ENCODE data around the gene KLHDC4.

DNA sequence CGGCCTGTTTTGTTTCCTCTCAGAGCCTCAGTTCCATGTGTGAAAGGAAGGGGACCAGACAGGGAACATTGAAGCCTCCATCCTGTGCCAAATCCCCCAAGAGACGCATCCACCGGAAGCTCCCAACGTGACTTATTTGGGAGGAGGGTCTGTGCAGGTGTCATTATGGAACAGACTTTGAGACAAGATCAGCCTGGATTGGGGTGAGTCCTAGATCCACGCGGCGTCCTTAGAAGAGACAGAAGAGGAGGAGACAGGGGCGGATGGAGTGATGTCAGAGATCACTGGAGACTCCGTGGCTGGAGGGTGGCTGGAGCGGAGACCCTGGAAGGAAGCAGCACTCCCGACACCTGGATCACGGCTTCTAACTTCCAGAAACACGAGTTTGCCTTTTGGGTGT is 80.0 kb downstream of the KLHDC4 start:
- no peak for TF ChIP-seq POLR2A (IDR thresholded peaks at IDR 0.05)
- TF ChIP-seq, protein P1, sequence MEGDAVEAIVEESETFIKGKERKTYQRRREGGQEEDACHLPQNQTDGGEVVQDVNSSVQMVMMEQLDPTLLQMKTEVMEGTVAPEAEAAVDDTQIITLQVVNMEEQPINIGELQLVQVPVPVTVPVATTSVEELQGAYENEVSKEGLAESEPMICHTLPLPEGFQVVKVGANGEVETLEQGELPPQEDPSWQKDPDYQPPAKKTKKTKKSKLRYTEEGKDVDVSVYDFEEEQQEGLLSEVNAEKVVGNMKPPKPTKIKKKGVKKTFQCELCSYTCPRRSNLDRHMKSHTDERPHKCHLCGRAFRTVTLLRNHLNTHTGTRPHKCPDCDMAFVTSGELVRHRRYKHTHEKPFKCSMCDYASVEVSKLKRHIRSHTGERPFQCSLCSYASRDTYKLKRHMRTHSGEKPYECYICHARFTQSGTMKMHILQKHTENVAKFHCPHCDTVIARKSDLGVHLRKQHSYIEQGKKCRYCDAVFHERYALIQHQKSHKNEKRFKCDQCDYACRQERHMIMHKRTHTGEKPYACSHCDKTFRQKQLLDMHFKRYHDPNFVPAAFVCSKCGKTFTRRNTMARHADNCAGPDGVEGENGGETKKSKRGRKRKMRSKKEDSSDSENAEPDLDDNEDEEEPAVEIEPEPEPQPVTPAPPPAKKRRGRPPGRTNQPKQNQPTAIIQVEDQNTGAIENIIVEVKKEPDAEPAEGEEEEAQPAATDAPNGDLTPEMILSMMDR (IDR thresholded peaks at IDR 0.05), result no peak
- no peak for TF ChIP-seq POLR2AphosphoS5 (IDR thresholded peaks at IDR 0.05)

All from upper lobe of left lung (tissue), 4 donors.